Lower leg skin (tissue), 4 donors: Measurements from ENCODE around the gene TMEM200A. TPM values are rescaled to one million over a fixed set of nuclear protein-coding genes. Genes with fewer than 3 reads are reported as not detected.

Experiments used
- DNase-seq, 2 donors: peaks; one replicate each; pipeline ENCODE4 v3.0.0-alpha.2; 2019; ENCODE audit warnings: low spot score in 2 of 2
- H3K4me3 ChIP-seq: fragments of 200-600 bp; sonication (generic); 2 replicates; pipeline ENCODE4 v1.5.1; 2017; ENCODE audit warnings: mild to moderate bottlenecking, low read depth; ENCODE audit not compliant: poor library complexity, severe bottlenecking
- POLR2A ChIP-seq, 2 donors: fragments of 450-650 bp; IDR thresholded peaks; one replicate each; pipeline ENCODE4 v1.6.1; 2016 to 2017; ENCODE audit warnings: antibody characterized with exemption in 2 of 2, mild to moderate bottlenecking in 1 of 2, moderate library complexity in 1 of 2
- WGBS, 2 donors: methylation state at CpG; one replicate each; pipeline ENCODE4 v1.1.5; 2018; 5-methylcytosine and 5-hydroxymethylcytosine counted together
- intact Hi-C: fragments of 100-400 bp; cut with DNase I; formaldehyde crosslinking; loops from one replicate; pipeline ENCODE4 v1.15.0; 2023; ENCODE audit warnings: low total_unique reads
- total RNA-seq, 4 donors: library from RNA; depleted of rRNA; stranded (reverse); fragments of >200 nt; gene quantifications; one replicate each; pipeline ENCODE4 v1.1.0, GENCODE V29; 2016
- TF ChIP-seq, protein P1 (sequence below), 3 donors: fragments of 450-650 bp; IDR thresholded peaks; one replicate each; pipeline ENCODE4 v1.5.1; 2016; ENCODE audit warnings: antibody characterized with exemption in 3 of 3, mild to moderate bottlenecking in 3 of 3, moderate library complexity in 2 of 3

Gene TMEM200A
- total RNA-seq, 4 donors from 2014 or later, result 0.23 to 1.6 (median 0.68) TPM

GRCh38 chr6:130417951-130418350, 52.1 kb downstream of the TMEM200A start:
- no peak for DNase-seq
- TF ChIP-seq POLR2A (IDR thresholded peaks at IDR 0.05), result no peak
- TF ChIP-seq, protein P1, sequence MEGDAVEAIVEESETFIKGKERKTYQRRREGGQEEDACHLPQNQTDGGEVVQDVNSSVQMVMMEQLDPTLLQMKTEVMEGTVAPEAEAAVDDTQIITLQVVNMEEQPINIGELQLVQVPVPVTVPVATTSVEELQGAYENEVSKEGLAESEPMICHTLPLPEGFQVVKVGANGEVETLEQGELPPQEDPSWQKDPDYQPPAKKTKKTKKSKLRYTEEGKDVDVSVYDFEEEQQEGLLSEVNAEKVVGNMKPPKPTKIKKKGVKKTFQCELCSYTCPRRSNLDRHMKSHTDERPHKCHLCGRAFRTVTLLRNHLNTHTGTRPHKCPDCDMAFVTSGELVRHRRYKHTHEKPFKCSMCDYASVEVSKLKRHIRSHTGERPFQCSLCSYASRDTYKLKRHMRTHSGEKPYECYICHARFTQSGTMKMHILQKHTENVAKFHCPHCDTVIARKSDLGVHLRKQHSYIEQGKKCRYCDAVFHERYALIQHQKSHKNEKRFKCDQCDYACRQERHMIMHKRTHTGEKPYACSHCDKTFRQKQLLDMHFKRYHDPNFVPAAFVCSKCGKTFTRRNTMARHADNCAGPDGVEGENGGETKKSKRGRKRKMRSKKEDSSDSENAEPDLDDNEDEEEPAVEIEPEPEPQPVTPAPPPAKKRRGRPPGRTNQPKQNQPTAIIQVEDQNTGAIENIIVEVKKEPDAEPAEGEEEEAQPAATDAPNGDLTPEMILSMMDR (IDR thresholded peaks at IDR 0.05), result no peak
- intact Hi-C loops, result no loop called here
- no peak overlapping the region for H3K4me3 ChIP-seq

DNA sequence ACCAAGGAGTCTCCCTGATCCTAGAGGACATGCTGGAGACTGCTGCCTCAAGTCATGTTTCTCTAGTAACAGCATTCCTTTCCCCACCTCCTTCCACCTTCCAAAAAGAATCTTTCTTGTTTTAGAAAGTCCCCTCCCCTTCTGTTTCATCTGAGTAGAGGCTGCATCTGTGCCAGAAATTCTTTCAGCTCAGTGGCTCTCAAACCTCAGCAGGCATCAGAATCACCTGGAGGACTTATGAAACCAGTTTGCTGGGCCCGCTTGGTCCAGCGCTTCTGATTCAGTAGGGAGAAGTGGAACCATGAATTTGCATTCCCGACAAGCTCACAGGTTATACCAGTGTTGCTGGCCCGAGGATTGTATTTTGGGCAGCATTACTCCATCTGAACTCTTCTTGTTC, 55.1 kb downstream of the TMEM200A start:
- 65 to 72% methylated on average over 4 of the region's 4 CpGs for WGBS, 2 donors
- no peak for TF ChIP-seq POLR2A (IDR thresholded peaks at IDR 0.05)
- TF ChIP-seq, protein P1 (IDR thresholded peaks at IDR 0.05), result no peak
- intact Hi-C loops, result no loop called here
- H3K4me3 ChIP-seq, result no peak overlapping the region
- DNase-seq, result no peak

- intact Hi-C loops, result no loop called here
- TF ChIP-seq, protein P1 (IDR thresholded peaks at IDR 0.05), result no peak
- TF ChIP-seq POLR2A (IDR thresholded peaks at IDR 0.05), result no peak
Observed at GRCh38 chr6:130421585-130421984, 55.8 kb downstream of the TMEM200A start.

DNA sequence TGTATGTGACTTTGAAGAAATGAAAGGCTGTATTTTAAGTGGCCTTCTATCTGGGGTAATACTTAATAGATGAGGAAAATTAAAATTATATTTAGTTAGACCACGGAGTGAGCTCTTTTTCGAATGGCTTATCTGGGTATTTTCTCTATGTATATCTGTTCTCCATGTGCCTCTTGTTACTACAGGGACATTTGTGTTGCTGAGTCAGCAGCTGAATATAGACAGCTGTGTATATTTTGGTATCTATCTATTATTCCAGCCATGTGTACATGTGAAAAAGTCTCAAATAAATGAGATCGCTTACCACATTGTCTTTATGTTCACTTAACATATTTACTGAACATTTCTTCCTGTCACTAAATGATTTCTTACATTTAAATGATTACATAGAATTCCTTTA, 57.2 kb downstream of the TMEM200A start:
- TF ChIP-seq POLR2A (IDR thresholded peaks at IDR 0.05), result no peak
- TF ChIP-seq, protein P1 (IDR thresholded peaks at IDR 0.05), result no peak
- intact Hi-C loops, result no loop called here
- no peak for DNase-seq
- no peak overlapping the region for H3K4me3 ChIP-seq
- WGBS, 2 donors, result 68 to 74% methylated on average over 3 of the region's 3 CpGs

More at GRCh38 chr6:130421585-130421984, 55.8 kb downstream of the TMEM200A start:
- 89 to 93% methylated on average over 1 of the region's 1 CpG for WGBS, 2 donors
- DNase-seq, result no peak
- no peak overlapping the region for H3K4me3 ChIP-seq

DNA sequence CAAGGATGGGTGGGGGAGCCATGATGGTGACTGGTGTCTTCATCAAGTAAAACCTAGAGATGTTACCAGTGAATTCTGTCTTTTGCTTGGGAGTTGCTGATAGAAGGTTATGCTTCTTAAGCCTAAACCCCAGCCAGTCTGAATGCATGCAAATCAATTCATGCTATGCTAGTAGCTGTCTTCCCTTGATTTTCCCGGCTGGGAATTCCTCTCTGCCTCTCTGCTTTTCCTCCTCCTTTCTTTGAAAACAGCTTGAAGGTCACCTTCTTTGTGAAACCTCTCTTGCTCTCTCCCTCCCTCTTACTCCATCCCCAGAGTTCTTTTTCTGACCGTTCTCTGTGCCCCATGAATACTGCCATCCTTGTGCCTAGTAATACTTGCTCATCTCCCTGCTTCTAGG, 58.9 kb downstream of the TMEM200A start:
- 86 to 90% methylated on average over 2 of the region's 2 CpGs for WGBS, 2 donors
- H3K4me3 ChIP-seq, result no peak overlapping the region
- TF ChIP-seq, protein P1 (IDR thresholded peaks at IDR 0.05), result no peak
- no peak for TF ChIP-seq POLR2A (IDR thresholded peaks at IDR 0.05)
- DNase-seq, result no peak
- intact Hi-C loops, result no loop called here

GRCh38 chr6:130425537-130425936, 59.7 kb downstream of the TMEM200A start:
- WGBS, 2 donors, result 87 to 97% methylated on average over 1 of the region's 1 CpG
- intact Hi-C loops, result no loop called here
- TF ChIP-seq, protein P1 (IDR thresholded peaks at IDR 0.05), result no peak
- no peak for TF ChIP-seq POLR2A (IDR thresholded peaks at IDR 0.05)
- no peak for DNase-seq
- H3K4me3 ChIP-seq, result no peak overlapping the region
